Stimulated activated naive CD8-positive, alpha-beta T cell treated with anti-CD3 and anti-CD28 coated beads, Interleukin-15, Interleukin-2, amounts not matched to agents 100 U/mL and 50 U/mL, for 24 hours (primary cell): Measurements from ENCODE around the gene LYST.
"Not testable (repeated sequence)": the region's sequence is repeated elsewhere in the genome, so short reads cannot be mapped to it uniquely, and the experiment has no call there.

Experiments
- ATAC-seq: fragments of 150-1000 bp; cut with Tn5 transposase; one replicate; pipeline ENCODE4 v1.10.0; 2021
- DNase-seq: peaks from one replicate; pipeline ENCODE4 v3.0.0; 2021

LYST gene

GRCh38 chr1:235657269-235657668 is 209.4 kb downstream of the LYST start:
- no peak for DNase-seq
- ATAC-seq: no peak

GRCh38 chr1:235652364-235652763 is 214.3 kb downstream of the LYST start:
- no peak for ATAC-seq
- no peak for DNase-seq

DNA sequence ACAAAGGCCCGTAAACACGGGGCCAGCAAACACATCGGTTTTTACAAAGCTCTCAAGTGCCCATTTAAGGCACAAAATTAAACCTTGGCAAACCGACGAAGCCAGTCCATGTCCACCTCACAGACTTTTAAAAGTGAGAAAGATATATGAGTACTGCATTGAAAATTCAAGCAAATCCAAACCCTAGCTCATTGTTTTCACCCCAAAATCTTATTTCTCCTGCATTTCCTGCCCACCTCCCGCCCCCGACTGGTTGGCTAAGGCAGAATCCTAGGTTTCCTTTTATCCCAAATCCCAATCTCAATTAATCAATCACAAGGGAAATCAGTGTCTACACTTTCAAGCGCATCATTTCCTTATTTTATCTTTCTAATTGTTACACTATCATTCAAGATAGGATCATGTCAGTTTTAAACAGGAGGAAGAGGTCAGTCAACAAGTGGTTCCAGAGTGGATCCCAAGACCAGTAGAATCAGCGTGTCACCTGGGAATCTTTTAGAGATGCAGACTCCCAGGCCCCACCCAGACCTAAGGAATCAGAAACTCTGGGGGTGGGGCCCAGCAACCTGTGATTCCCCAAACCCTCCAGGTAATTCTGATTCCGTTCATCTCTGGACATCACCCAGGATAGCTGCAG is 215.4 kb downstream of the LYST start:
- no peak for ATAC-seq
- no peak for DNase-seq

DNA sequence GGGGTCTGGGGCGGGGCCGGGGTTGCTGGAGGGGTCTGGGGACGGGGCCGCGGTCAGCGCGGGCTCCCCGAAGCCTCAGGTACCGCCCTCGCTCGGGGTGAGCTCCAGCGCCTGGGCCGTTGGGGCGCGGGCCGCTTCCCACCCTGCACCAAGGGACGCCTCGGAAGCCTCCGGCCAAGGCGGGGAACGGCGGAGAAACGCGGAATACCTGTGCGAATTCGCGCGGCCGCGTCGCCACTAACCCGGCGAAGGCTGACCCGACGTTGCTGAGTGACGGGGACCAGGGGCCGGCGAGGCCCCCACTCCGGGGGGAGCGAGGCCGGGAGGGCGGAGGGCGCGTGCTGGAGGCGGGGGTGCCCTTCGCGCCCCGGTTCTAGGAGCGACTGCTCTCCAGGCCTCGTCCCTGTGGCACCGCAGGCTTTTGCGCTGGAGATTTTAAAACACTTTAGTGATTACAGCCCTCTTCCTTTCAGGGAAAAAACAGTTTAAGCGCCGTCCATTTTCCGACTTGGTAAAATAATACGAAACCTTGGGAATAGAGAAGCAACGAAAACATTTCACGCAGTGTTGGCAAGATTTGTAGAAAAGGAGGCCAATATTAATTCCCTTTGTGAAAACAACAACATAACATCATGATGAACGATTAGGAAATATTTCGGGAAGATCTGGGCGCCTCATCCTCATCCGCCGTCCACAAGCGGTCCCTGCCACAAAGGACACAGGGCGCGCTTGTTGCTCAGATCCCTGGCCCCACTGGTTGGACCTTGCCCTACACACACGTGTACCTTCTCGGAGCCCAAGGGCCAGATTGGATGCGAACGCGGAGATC is 216.2 kb downstream of the LYST start:
- ATAC-seq: peak; percentile 21

GRCh38 chr1:235649368-235650163 is 217.1 kb downstream of the LYST start, which contains the start of gene GNG4:
TSS of gene GNG4 (minus strand) at chr1:235649784. CDS start at chr1:235583838, 65,946 bp downstream.
- ATAC-seq (peak; percentile 58), DNase-seq (peak; percentile 50)

More for the DNA sequence above, 216.2 kb downstream of the LYST start:
- DNase-seq: peak; percentile 30

DNA sequence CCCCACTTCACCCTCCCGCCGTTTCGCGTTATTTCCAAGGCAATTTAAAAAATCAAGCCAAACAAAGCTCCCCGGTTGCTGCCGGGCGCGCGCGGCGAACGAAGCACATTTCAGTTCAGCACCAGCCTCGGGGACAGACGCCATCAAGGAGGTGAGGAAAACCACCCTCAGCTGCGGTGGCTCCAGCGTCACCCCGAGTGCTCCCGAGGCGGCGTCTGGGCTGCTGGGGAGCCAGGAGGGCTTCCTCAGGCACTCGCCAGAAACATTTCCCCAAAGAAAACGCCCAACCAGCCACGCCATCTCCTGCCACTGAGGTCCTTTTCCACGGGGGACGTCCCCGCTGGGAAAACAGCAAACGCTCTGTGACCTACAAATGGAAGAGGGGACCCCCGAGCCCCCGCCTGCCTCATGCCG is 217.7 kb downstream of the LYST start:
- DNase-seq (peak; percentile 67), ATAC-seq (peak; percentile 67)

DNA sequence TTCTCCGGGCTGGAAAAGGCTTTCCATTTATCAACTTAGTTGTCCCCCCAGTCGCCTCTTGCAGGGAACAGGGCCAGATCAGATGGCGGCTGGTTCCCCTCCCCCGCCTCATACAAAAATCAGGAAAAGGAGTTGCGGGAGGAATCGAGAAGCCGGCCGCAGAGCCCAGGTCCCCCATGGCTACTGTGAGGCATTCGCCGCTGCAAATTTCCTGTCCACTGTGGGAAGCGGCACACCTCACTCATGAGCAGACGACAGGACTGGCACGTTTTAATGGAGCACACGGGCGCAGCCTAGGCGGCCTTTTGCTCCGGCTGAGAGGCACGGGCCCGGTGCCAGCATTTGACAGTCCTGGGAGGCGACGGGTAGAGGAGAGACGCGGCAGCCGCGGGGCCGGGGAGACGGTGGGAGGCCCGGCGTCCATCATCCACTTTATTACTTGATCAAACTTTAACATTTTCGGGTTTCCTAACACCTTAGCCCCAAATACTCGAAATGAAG is 218.2 kb downstream of the LYST start:
- ATAC-seq: no peak
- DNase-seq: no peak

- DNase-seq, ATAC-seq: not testable (repeated sequence)
Observed at GRCh38 chr1:235647537-235647936, 219.2 kb downstream of the LYST start.

DNA sequence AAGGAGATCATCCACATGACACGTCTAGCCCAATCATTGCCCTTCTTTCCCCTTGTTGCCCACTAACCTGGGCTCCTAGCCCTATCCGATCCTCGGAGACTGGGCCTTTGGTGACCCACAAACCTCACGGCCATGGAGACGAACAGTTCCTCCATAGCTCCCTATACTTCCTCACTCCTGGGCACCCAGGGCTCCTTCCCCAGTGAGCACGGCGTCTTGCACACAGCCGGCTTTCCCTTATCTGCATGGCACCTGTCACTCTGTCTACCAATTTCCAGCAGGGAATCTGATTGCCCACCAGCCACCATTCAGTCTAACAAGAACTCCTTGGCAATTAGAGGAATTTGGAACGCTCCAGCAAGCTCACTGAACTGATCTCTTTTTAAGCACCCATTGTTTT is 220.2 kb downstream of the LYST start:
- ATAC-seq (no peak), DNase-seq (no peak)

DNA sequence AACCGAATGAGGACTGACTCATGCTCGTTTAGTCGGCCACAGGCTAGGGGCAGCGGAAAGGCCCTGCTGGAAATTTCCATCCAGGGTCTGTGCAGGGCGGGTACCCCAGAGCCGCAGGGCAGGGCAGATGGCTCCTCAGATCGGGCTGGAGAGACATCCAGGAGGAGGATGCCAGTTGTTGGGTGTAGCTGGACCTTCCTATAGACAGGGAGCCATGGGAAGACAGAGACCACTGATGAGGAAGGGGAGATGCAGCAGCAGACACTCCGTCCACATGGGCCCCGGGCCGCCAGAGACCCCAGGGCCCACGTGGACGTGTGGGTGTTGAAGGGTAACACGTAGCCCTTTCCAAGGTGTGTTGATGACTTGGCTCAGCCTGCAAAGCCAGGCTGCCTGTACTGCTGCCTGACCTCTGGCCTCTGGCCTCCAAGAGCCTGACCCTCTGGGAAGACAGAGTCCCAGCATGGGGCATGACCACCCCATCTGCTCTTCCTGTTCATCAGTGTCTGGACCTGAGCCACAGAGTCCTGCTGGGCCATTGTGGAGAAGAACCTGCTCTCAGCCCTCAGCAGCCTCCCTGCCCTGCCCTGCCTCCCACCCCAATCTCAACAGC is 221.9 kb downstream of the LYST start:
- DNase-seq (no peak), ATAC-seq (no peak)

- DNase-seq (no peak), ATAC-seq (no peak)
Observed at GRCh38 chr1:235643837-235644692, 222.6 kb downstream of the LYST start.

DNA sequence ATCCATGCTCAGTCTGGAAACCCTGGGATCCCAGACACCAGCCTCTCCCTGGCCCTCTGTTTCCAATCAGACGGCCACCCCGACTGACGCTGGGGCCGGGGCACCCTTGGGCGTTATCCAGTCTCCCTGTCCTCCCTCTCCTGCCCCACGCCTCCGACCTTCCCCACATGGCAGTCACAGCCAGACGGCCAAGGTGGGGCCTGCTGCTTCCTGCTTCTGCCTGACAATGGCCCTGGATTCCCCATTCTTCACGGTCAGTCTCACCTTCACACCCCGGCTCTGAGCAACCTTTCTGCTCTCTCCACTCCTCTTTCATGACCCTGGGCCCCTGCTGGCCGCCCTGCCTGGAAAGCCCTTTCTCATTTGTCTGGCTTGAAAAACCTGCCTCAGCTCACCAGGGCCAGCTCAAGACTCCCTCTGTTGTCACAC is 223.7 kb downstream of the LYST start:
- DNase-seq: no peak
- no peak for ATAC-seq

DNA sequence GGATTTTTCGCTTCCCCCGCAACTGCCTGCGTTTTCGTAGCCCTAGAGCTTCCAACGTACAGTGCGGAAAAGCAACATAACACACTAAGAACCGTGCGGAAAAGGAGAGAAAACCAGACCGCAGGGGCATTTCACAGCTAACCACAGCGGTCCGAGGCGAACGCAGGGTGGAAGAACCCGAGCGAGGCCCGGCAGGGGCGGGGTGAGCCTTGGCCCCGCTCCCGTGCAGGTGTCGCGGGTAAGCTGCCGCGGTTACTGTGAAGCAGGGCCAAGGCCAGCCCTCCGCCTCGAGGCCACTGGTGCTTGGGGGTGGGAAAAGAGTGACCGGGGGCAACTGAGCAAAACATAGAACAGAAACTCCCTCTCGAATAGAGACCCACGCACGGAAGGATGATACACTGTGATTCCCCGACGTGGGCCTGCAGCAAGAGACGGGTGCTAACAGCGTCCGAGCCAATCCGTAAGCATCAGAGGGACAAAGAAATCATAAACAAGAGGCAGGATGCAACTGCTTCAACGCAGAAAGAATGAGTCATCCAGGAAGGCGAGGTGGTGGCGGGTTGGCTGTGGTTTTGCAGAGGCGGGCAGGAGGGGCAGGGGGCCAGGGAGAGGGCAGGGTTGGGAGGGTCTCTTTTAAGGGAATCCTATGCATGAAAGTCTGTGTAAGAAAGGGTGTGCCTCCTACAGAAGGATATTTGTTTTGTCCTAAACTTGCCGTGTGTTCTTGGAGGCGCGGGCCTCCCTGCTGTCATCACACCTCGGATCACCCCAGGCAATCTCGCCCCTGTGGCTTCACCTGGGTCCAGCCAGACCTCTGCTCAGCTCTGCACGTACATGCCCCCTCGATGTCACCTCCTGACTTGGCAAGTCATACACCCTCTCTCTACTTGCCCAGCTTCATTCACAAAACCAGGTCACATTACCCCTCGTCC is 224.4 kb downstream of the LYST start:
- DNase-seq: peak; percentile 73
- peak; percentile 79 for ATAC-seq

- DNase-seq (no peak), ATAC-seq (no peak)
Observed at GRCh38 chr1:235640580-235640979, 226.1 kb downstream of the LYST start.

DNA sequence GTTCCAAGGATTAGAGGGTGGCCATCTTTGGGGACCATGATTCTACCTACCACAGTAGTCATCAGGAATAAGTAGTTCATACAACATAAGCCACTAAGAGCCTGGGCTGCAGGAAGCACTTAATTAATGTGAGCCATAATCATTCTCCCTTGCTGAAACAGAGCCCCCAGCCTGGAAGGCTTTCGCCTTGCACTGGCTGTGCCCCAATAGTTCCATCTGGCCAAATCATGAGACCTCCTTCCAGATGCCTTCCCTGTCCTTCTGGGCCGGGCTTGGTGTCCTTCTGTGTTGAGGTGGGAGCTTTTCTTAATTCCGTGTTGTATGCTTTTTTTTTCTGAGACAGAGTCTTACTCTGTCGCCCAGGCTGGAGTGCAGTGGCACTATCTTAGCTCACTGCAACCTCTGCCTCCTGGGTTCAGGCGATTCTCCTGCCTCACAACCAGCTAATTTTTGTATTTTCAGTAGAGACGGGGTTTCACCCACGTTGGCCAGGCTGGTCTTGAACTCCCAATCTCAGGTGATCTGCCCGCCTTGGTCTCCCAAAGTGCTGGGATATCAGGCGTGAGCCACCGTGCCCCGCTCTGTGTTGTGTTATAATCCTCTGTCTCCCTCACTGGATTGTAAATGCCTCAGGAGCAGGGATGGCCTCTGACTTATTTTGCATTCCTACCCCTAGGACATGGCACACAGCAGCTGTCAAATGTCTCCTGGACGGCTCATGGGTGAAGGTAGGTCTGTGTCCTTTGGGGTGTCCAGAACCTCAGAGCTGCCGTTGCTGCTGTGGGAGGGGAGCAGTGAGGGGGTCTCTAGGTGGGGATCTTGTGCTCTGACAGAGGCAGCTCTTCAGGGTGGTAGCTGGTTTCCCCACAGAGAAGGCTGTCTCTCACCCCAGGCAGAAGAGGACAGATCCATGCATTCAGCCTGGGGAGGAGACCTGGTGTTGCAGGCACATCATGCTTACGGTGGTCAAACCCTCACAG is 227.2 kb downstream of the LYST start:
- DNase-seq (no peak), ATAC-seq (no peak)

DNA sequence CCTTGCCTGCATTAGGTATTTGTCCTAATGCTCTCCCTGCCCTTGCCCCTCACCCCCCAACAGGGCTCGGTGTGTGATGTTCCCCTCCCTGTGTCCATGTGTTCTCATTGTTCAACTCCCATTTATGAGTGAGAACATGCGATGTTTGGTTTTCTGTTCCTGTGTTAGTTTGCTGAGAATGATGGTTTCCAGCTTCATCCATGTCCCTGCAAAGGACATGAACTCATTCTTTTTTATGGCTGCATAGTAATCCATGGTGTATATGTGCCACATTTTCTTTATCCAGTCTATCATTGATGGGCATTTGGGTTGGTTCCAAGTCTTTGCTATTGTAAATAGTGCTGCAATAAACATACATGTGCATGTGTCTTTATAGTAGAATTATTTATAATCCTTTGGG is 228.1 kb downstream of the LYST start:
- not testable (repeated sequence) for DNase-seq, ATAC-seq

DNA sequence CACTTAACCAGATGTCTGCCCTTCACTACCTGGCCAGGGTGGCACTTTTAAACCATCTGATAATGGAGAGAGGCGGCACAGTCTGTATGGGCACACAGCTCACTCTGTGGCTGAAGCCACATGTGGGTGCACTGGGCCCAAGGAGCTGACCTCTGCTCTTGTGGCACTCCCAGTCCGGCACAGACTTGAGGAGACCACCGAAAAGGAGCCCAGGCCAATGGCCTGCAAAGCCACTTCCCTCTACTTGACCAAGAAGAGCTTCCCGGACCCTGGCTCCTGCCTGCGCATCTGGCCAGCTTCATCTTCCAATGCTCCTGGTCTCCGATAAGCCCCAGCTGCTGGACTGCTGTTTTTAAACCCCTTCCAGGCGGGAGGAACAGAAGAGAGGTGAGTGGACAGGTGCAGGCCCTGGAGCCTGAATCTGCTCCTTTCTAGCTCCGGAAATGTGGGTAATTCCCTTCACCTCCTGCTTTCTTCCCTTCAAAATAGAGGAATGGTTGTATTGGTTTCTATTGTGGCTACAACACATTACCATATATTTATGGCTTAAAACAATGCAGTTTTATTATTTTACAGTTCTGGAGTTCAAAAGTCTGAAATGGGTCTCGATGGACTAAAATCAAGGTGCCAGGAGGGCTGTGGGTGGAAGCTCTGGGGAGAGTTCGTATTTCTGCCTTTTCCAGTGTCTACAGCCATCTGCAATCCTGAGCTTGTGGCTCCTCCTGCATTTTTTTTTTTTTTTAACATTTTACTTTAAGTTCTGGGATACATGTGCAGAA is 228.8 kb downstream of the LYST start:
- DNase-seq (no peak), ATAC-seq (no peak)
